WTC11 (cell line): Measurements from ENCODE around the gene SIPA1L3.

ENCODE experiments used
- ATF1 ChIP-seq: sonication (generic); formaldehyde crosslinking; IDR thresholded peaks from 2 replicates; pipeline ENCODE4 v1.8.1; 2023; ENCODE audit warnings: mild to moderate bottlenecking, moderate library complexity, missing genetic modification reagents
- CREB1 ChIP-seq: sonication (generic); formaldehyde crosslinking; IDR thresholded peaks from 2 replicates; pipeline ENCODE4 v1.8.0; 2023; ENCODE audit warnings: mild to moderate bottlenecking, missing genetic modification reagents
- FOXK1 ChIP-seq: sonication (generic); formaldehyde crosslinking; IDR thresholded peaks from 2 replicates; pipeline ENCODE4 v1.8.0; 2022; ENCODE audit warnings: mild to moderate bottlenecking, moderate library complexity, missing genetic modification reagents
- JUN ChIP-seq: sonication (generic); formaldehyde crosslinking; IDR thresholded peaks from 2 replicates; pipeline ENCODE4 v1.8.0; 2023; ENCODE audit warnings: mild to moderate bottlenecking, missing genetic modification reagents
- MAX ChIP-seq: sonication (generic); formaldehyde crosslinking; IDR thresholded peaks from 2 replicates; pipeline ENCODE4 v1.8.0; 2022; ENCODE audit warnings: mild to moderate bottlenecking, missing genetic modification reagents
- NFE2L1 ChIP-seq: sonication (generic); formaldehyde crosslinking; IDR thresholded peaks from 2 replicates; pipeline ENCODE4 v1.8.1; 2023; ENCODE audit warnings: missing genetic modification reagents
- NR2C2 ChIP-seq: sonication (generic); formaldehyde crosslinking; IDR thresholded peaks from 2 replicates; pipeline ENCODE4 v1.8.0; 2022; ENCODE audit warnings: mild to moderate bottlenecking, missing genetic modification reagents
- SOX15 ChIP-seq: fragments of 250-450 bp; sonication (Bioruptor Pico); IDR thresholded peaks from 2 replicates; pipeline ENCODE4 v1.9.0; 2021; ENCODE audit warnings: mild to moderate bottlenecking
- TCF7 ChIP-seq: sonication (generic); formaldehyde crosslinking; IDR thresholded peaks from 2 replicates; pipeline ENCODE4 v1.8.0; 2022; ENCODE audit warnings: mild to moderate bottlenecking, low read depth, missing genetic modification reagents, moderate library complexity
- TP53 ChIP-seq: sonication (generic); formaldehyde crosslinking; IDR thresholded peaks from 2 replicates; pipeline ENCODE4 v1.8.1; 2023; ENCODE audit warnings: mild to moderate bottlenecking, missing genetic modification reagents
- USF2 ChIP-seq: sonication (generic); formaldehyde crosslinking; IDR thresholded peaks from 2 replicates; pipeline ENCODE4 v1.8.1; 2023; ENCODE audit warnings: mild to moderate bottlenecking, missing genetic modification reagents, moderate library complexity
- ZNF416 ChIP-seq: fragments of 250-450 bp; sonication (Bioruptor Pico); IDR thresholded peaks from 2 replicates; pipeline ENCODE4 v1.9.0; 2021; ENCODE audit warnings: mild to moderate bottlenecking, inconsistent platforms
- TF ChIP-seq, protein P1 (sequence below): fragments of 200-600 bp; IDR thresholded peaks from 2 replicates; pipeline ENCODE4 v1.8.0; 2022; ENCODE audit warnings: antibody characterized with exemption
- TF ChIP-seq, protein P2 (sequence below): sonication (generic); formaldehyde crosslinking; conservative IDR thresholded peaks from 2 replicates; pipeline ENCODE4 v1.8.1; 2023; ENCODE audit warnings: mild to moderate bottlenecking, low read depth, missing genetic modification reagents, moderate library complexity

DNA sequence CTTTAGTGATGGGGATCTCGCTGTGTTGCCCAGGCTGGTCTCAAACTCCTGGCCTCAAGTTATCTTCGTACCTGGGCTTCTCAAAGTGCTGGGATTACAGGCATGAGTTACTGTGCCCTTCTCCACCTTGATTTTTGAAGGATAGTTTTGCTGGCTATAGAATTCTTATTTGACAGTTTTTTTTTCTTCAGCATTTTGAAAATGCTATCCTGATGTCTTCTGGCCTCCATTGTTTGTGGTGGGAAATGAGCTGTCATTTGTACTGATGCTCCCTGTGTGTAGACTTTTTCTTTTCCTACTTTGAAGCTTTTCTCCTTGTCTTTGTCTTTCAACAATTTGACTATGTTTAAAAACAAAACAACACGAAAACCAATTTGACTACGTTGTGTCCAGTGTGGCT is 54.2 kb downstream of the SIPA1L3 start:
- TF ChIP-seq JUN (CRISPR knock-in tag) (no peak), TP53 (no peak), TCF7 (CRISPR knock-in tag) (no peak), MAX (CRISPR knock-in tag) (no peak), NR2C2 (CRISPR knock-in tag) (no peak), FOXK1 (CRISPR knock-in tag) (no peak), CREB1 (CRISPR knock-in tag) (no peak), USF2 (no peak), NFE2L1 (CRISPR knock-in tag) (no peak), ZNF416 (CRISPR knock-in tag) (no peak), SOX15 (CRISPR knock-in tag) (no peak), ATF1 (CRISPR knock-in tag) (no peak)
- TF ChIP-seq, protein P1, sequence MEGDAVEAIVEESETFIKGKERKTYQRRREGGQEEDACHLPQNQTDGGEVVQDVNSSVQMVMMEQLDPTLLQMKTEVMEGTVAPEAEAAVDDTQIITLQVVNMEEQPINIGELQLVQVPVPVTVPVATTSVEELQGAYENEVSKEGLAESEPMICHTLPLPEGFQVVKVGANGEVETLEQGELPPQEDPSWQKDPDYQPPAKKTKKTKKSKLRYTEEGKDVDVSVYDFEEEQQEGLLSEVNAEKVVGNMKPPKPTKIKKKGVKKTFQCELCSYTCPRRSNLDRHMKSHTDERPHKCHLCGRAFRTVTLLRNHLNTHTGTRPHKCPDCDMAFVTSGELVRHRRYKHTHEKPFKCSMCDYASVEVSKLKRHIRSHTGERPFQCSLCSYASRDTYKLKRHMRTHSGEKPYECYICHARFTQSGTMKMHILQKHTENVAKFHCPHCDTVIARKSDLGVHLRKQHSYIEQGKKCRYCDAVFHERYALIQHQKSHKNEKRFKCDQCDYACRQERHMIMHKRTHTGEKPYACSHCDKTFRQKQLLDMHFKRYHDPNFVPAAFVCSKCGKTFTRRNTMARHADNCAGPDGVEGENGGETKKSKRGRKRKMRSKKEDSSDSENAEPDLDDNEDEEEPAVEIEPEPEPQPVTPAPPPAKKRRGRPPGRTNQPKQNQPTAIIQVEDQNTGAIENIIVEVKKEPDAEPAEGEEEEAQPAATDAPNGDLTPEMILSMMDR: no peak
- TF ChIP-seq, protein P2, sequence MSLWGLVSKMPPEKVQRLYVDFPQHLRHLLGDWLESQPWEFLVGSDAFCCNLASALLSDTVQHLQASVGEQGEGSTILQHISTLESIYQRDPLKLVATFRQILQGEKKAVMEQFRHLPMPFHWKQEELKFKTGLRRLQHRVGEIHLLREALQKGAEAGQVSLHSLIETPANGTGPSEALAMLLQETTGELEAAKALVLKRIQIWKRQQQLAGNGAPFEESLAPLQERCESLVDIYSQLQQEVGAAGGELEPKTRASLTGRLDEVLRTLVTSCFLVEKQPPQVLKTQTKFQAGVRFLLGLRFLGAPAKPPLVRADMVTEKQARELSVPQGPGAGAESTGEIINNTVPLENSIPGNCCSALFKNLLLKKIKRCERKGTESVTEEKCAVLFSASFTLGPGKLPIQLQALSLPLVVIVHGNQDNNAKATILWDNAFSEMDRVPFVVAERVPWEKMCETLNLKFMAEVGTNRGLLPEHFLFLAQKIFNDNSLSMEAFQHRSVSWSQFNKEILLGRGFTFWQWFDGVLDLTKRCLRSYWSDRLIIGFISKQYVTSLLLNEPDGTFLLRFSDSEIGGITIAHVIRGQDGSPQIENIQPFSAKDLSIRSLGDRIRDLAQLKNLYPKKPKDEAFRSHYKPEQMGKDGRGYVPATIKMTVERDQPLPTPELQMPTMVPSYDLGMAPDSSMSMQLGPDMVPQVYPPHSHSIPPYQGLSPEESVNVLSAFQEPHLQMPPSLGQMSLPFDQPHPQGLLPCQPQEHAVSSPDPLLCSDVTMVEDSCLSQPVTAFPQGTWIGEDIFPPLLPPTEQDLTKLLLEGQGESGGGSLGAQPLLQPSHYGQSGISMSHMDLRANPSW (CRISPR knock-in tag): no peak
